ENCODE measurements around the gene FTMT. TPM values are rescaled to one million over a fixed set of nuclear protein-coding genes. Genes with fewer than 3 reads are reported as not detected.

The FTMT gene
- total RNA-seq, 2 experiments from 2014 or later = not detected

DNA sequence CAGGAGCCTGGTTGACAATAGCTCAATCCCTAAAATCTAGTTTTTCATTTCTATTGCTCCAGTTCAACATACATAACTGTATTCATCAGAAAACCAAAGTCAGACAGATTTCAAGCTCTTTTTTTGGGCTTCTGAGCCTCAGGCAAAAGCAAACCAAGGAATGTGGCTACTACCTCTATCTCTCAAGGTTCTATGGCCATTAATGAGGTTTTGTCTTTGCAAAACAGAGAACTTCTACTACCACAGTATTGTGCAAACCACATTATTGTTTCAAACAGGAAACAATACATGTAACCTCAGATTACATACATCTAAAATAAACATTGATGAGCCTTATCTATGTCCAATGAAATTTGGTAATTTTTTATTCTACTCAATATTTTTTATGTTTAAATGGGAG lies 35.5 kb upstream of the FTMT start:
- Histone ChIP-seq H3K79me2 (ENCODE audit: insufficient read depth, low read depth, low read length) (no peaks in the 10 kb centered on the region), H3K4me2 (ENCODE audit: low read length) (no peak overlapping the region), H3K9me3 (ENCODE audit: low read length) (no peaks in the 10 kb centered on the region), H3K27ac (ENCODE audit: low read depth, low read length, poor library complexity, severe bottlenecking) (no peak overlapping the region), H3K4me3 (ENCODE audit: low read depth, low read length, poor library complexity, severe bottlenecking) (no peak overlapping the region), H3K4me1 (ENCODE audit: insufficient read depth, low read length, poor library complexity, severe bottlenecking) (no peaks in the 10 kb centered on the region), H2AFZ (ENCODE audit: low read length) (no peak overlapping the region), H4K20me1 (ENCODE audit: insufficient read depth, low read length) (no peaks in the 10 kb centered on the region), H3K36me3 (ENCODE audit: insufficient read depth, low read length) (no peaks in the 10 kb centered on the region), H3K9me2 (ENCODE audit: insufficient read depth, low read length) (no peaks in the 10 kb centered on the region; the same call in 1 of the 2 replicates)
- no peak for DNase-seq (ENCODE audit: low spot score)
- intact Hi-C loops (cut with micrococcal nuclease; ENCODE audit: unreplicated experiment) = no loop called here
- CTCF ChIA-PET (ENCODE audit: unreplicated experiment) = no interaction called here
- TF ChIP-seq, protein P1, sequence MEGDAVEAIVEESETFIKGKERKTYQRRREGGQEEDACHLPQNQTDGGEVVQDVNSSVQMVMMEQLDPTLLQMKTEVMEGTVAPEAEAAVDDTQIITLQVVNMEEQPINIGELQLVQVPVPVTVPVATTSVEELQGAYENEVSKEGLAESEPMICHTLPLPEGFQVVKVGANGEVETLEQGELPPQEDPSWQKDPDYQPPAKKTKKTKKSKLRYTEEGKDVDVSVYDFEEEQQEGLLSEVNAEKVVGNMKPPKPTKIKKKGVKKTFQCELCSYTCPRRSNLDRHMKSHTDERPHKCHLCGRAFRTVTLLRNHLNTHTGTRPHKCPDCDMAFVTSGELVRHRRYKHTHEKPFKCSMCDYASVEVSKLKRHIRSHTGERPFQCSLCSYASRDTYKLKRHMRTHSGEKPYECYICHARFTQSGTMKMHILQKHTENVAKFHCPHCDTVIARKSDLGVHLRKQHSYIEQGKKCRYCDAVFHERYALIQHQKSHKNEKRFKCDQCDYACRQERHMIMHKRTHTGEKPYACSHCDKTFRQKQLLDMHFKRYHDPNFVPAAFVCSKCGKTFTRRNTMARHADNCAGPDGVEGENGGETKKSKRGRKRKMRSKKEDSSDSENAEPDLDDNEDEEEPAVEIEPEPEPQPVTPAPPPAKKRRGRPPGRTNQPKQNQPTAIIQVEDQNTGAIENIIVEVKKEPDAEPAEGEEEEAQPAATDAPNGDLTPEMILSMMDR (conservative IDR thresholded peaks at IDR 0.05; ENCODE audit: low read length) = no peak
- TF ChIP-seq EZH2phosphoT487 (IDR thresholded peaks at IDR 0.05; ENCODE audit: borderline replicate concordance, low read depth, low read length) = no peak
- POLR2A ChIA-PET = no interaction called here
- BruUV-seq (replicated peaks) = no TSS peak

DNA sequence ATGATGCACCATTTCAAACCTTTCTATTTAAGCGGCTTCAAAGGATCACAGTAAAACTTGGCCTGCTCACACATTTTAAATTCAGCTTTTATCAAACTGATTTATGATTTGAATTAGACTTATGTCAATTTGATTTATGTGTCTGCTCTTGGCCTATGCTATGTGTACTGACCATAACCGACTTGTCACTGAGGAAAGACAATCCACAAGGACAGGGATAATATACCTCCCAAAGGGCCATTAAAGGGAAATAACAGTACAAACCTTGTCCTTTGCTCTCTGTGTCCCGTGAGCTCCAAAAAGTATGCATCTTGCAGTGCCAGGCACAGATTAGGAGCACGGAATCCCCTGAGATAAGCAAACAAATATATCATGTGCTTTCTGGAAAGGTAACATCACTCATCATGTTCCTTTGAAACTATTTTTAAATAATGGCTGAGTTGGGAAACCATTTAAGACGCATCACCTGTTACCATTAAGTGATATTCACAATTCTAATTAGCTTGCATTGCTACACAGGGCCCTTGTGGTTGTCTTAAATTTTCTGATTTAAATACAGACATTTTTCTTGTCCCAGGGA lies 31.9 kb upstream of the FTMT start:
- no peak overlapping the region for H3K27ac ChIP-seq (ENCODE audit: low read depth, low read length, poor library complexity, severe bottlenecking)
- intact Hi-C loops (cut with micrococcal nuclease; ENCODE audit: unreplicated experiment) = no loop called here
- no TSS peak for BruUV-seq (replicated peaks)
- DNase-seq (ENCODE audit: low spot score) = no peak
- POLR2A ChIA-PET = no interaction called here
- CTCF ChIA-PET (ENCODE audit: unreplicated experiment) = no interaction called here
- H3K4me2 ChIP-seq (ENCODE audit: low read length) = no peak overlapping the region
- H3K79me2 ChIP-seq (ENCODE audit: insufficient read depth, low read depth, low read length) = no peaks in the 10 kb centered on the region
- no peaks in the 10 kb centered on the region for H3K4me1 ChIP-seq (ENCODE audit: insufficient read depth, low read length, poor library complexity, severe bottlenecking)
- H3K4me3 ChIP-seq (ENCODE audit: low read depth, low read length, poor library complexity, severe bottlenecking) = no peak overlapping the region
- no peaks in the 10 kb centered on the region for H3K36me3 ChIP-seq (ENCODE audit: insufficient read depth, low read length)
- no peak overlapping the region for H2AFZ ChIP-seq (ENCODE audit: low read length)
- H4K20me1 ChIP-seq (ENCODE audit: insufficient read depth, low read length) = no peaks in the 10 kb centered on the region
- H3K9me3 ChIP-seq (ENCODE audit: low read length) = no peaks in the 10 kb centered on the region
- no peak for TF ChIP-seq EZH2phosphoT487 (IDR thresholded peaks at IDR 0.05; ENCODE audit: borderline replicate concordance, low read depth, low read length)
- TF ChIP-seq, protein P1 (conservative IDR thresholded peaks at IDR 0.05; ENCODE audit: low read length) = no peak
- H3K9me2 ChIP-seq (ENCODE audit: insufficient read depth, low read length) = no peaks in the 10 kb centered on the region; the same call in 1 of the 2 replicates

DNA sequence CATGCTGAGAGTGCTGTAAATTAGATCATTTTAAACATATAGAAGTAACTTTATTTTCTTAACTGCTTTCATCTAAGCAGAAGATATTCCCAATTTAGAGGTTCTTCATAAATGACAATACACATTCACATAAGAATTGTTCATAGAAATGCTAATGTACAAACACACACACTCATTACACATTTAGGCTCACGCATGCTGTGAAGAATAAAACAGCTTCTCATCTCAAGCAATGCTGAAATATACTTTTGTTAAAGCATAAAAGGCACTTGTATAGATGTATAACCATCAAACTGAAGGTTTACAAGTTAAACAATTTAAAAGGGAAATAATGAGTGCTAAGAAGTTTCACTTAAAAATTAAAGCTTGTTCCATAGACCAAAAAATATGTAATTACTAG lies 18.1 kb upstream of the FTMT start:
- Histone ChIP-seq H3K9me3 (ENCODE audit: low read length) (no peaks in the 10 kb centered on the region), H3K4me1 (ENCODE audit: insufficient read depth, low read length, poor library complexity, severe bottlenecking) (no peaks in the 10 kb centered on the region), H3K4me3 (ENCODE audit: low read depth, low read length, poor library complexity, severe bottlenecking) (no peak overlapping the region), H4K20me1 (ENCODE audit: insufficient read depth, low read length) (no peaks in the 10 kb centered on the region), H3K9me2 (ENCODE audit: insufficient read depth, low read length) (no peaks in the 10 kb centered on the region), H3K27ac (ENCODE audit: low read depth, low read length, poor library complexity, severe bottlenecking) (no peak overlapping the region), H2AFZ (ENCODE audit: low read length) (no peak overlapping the region), H3K36me3 (ENCODE audit: insufficient read depth, low read length) (no peaks in the 10 kb centered on the region), H3K79me2 (ENCODE audit: insufficient read depth, low read depth, low read length) (no peaks in the 10 kb centered on the region), H3K4me2 (ENCODE audit: low read length) (no peak overlapping the region)
- TF ChIP-seq EZH2phosphoT487 (IDR thresholded peaks at IDR 0.05; ENCODE audit: borderline replicate concordance, low read depth, low read length) = no peak
- TF ChIP-seq, protein P1 (conservative IDR thresholded peaks at IDR 0.05; ENCODE audit: low read length) = no peak
- no peak for DNase-seq (ENCODE audit: low spot score)
- ChIA-PET POLR2A (interaction anchor here (1.4 kb wide), 1 partner anchor 16 kb away, joined by 3 read pairs; no protein-coding TSS in a partner anchor), CTCF (ENCODE audit: unreplicated experiment) (no interaction called here)
- intact Hi-C loops (cut with micrococcal nuclease; ENCODE audit: unreplicated experiment) = no loop called here
- no TSS peak for BruUV-seq (replicated peaks)
